Measurements from ENCODE around the gene SLC7A8.

Gene SLC7A8

DNA sequence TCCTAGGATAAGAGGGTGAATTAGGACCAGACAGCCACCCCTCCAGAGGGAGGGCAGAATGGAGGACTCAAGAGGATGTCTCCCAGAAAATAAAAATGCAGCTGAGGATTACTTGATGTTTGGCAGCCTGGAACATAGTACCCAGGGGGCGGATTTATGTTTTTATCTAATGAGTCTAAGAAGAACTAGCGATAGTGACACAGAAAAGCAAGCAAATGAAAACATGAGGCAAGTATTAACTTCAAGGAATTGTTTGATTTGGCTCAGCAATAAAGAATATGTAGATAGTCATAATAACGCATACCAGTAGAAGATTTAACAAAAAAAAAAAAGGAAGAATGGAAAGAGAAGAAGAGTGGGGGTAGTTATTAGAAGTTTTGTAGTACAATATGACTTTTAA lies 10.0 kb upstream of the SLC7A8 start:
- Histone ChIP-seq H3K9ac (ENCODE audit: low read length) (no peak overlapping the region), H3K23ac (ENCODE audit: low read length in 2 of 2) (no peak overlapping the region), H3K4me3 (ENCODE audit: insufficient read depth in 1 of 2, low read depth in 1 of 2, low read length in 2 of 2) (no peak overlapping the region), H3K79me1 (replicated peaks; ENCODE audit: low read length, poor library complexity, severe bottlenecking) (no peaks in the 10 kb centered on the region), H3K27me3 (ENCODE audit: control insufficient read depth in 1 of 2, insufficient read depth in 1 of 2, low read length in 2 of 2) (peaks cover 5 to 15% of the 10 kb centered on the region in 2 experiments), H4K91ac (ENCODE audit: low read length) (no peak overlapping the region), H3K4me1 (ENCODE audit: control insufficient read depth, insufficient read depth, low read depth, low read length) (no peaks in the 10 kb centered on the region), H3K18ac (ENCODE audit: low read depth in 1 of 2, low read length in 2 of 2) (no peak overlapping the region), H3K4me2 (ENCODE audit: low read length, poor library complexity, severe bottlenecking) (no peak overlapping the region), H2AK5ac (ENCODE audit: low read length, severe bottlenecking) (no peak overlapping the region), H2BK12ac (ENCODE audit: low read length in 2 of 2) (no peak overlapping the region), H2AFZ (ENCODE audit: low read depth, low read length) (no peak overlapping the region), H3K27ac (ENCODE audit: low read length, poor library complexity, severe bottlenecking) (no peak overlapping the region), H2BK5ac (ENCODE audit: low read depth, low read length, poor library complexity, severe bottlenecking) (no peak overlapping the region), H4K8ac (ENCODE audit: low read length) (no peak overlapping the region), H3K36me3 (ENCODE audit: control insufficient read depth in 1 of 2, insufficient read depth in 2 of 2, low read depth in 1 of 2, low read length in 2 of 2) (no peaks in the 10 kb centered on the region), H3K4ac (ENCODE audit: low read depth in 1 of 2, low read length in 2 of 2) (no peak overlapping the region), H3K9me3 (ENCODE audit: control insufficient read depth, low read length) (peaks cover 6% of the 10 kb centered on the region), H2BK120ac (ENCODE audit: low read depth, low read length) (no peak overlapping the region), H2BK15ac (ENCODE audit: low read depth, poor library complexity, severe bottlenecking) (no peak overlapping the region), H3K14ac (ENCODE audit: low read length in 2 of 2) (no peak overlapping the region)
- DNase-seq, result no peak
- WGBS, result 96% methylated on average over 2 of the region's 3 CpGs

- Histone ChIP-seq H3K36me3 (ENCODE audit: control insufficient read depth in 1 of 2, insufficient read depth in 2 of 2, low read depth in 1 of 2, low read length in 2 of 2) (no peaks in the 10 kb centered on the region), H3K4me2 (ENCODE audit: low read length, poor library complexity, severe bottlenecking) (no peak overlapping the region), H3K27me3 (ENCODE audit: control insufficient read depth in 1 of 2, insufficient read depth in 1 of 2, low read length in 2 of 2) (peaks cover 5 to 10% of the 10 kb centered on the region in 2 experiments), H3K18ac (ENCODE audit: low read depth in 1 of 2, low read length in 2 of 2) (no peak overlapping the region), H3K9me3 (ENCODE audit: control insufficient read depth, low read length) (no peaks in the 10 kb centered on the region), H3K4me3 (ENCODE audit: insufficient read depth in 1 of 2, low read depth in 1 of 2, low read length in 2 of 2) (no peak overlapping the region), H3K4ac (ENCODE audit: low read depth in 1 of 2, low read length in 2 of 2) (no peak overlapping the region), H3K9ac (ENCODE audit: low read length) (no peak overlapping the region), H2BK15ac (ENCODE audit: low read depth, poor library complexity, severe bottlenecking) (no peak overlapping the region), H3K27ac (ENCODE audit: low read length, poor library complexity, severe bottlenecking) (no peak overlapping the region), H2BK5ac (ENCODE audit: low read depth, low read length, poor library complexity, severe bottlenecking) (no peak overlapping the region), H2AFZ (ENCODE audit: low read depth, low read length) (no peak overlapping the region), H2BK12ac (ENCODE audit: low read length in 2 of 2) (no peak overlapping the region), H3K23ac (ENCODE audit: low read length in 2 of 2) (no peak overlapping the region), H2AK5ac (ENCODE audit: low read length, severe bottlenecking) (no peak overlapping the region), H4K91ac (ENCODE audit: low read length) (no peak overlapping the region), H3K14ac (ENCODE audit: low read length in 2 of 2) (no peak overlapping the region), H4K8ac (ENCODE audit: low read length) (no peak overlapping the region), H3K4me1 (ENCODE audit: control insufficient read depth, insufficient read depth, low read depth, low read length) (peaks cover 3% of the 10 kb centered on the region), H3K79me1 (replicated peaks; ENCODE audit: low read length, poor library complexity, severe bottlenecking) (no peaks in the 10 kb centered on the region), H2BK120ac (ENCODE audit: low read depth, low read length) (no peak overlapping the region)
- DNase-seq, result no peak
- WGBS, result 72% methylated on average over 2 of the region's 2 CpGs
These were observed 4.5 kb upstream of the SLC7A8 start for GRCh38 chr14:23187925-23188324.

DNA sequence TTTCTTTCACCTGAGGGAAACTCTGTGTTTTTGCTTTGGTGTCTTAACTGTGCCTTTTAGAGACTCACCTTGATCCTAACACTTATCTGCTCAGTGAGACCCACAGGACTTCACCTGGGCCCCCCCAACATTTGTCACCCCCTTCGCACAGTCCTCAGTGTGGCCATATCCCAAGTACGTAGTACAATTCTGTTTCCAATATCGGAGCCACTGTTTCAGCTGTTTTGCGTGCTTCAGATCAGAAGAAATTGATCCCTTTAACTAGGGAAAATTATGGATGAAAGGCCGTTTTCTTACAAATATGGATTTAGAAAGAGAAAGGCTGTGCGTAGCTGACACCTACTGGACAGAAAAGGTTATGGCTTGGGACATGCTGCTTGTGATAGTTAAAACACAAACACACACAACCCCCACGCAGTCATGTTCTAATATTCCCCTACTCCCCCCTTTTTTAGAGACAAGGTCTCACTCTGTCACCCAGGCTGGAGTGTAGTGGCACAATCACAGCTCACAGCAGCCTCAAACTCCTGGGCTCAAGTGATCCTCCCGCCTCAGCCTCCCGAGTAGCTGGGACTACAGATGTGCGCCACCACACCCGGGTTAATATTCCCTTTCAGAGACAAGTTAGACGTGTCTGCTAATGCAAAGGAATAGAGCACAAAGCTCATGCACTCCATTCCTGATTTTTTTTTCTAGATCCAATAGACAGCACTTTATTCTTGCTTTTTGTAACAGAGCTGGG lies 3.6 kb upstream of the SLC7A8 start:
- Histone ChIP-seq H3K27me3 (ENCODE audit: control insufficient read depth in 1 of 2, insufficient read depth in 1 of 2, low read length in 2 of 2) (peaks cover 14 to 18% of the 10 kb centered on the region in 2 experiments), H3K4ac (ENCODE audit: low read depth in 1 of 2, low read length in 2 of 2) (no peak overlapping the region), H3K9ac (ENCODE audit: low read length) (no peak overlapping the region), H4K8ac (ENCODE audit: low read length) (no peak overlapping the region), H3K4me1 (ENCODE audit: control insufficient read depth, insufficient read depth, low read depth, low read length) (peaks cover 6% of the 10 kb centered on the region), H3K18ac (ENCODE audit: low read depth in 1 of 2, low read length in 2 of 2) (no peak overlapping the region), H2AFZ (ENCODE audit: low read depth, low read length) (no peak overlapping the region), H3K9me3 (ENCODE audit: control insufficient read depth, low read length) (no peaks in the 10 kb centered on the region), H2BK5ac (ENCODE audit: low read depth, low read length, poor library complexity, severe bottlenecking) (no peak overlapping the region), H3K79me1 (replicated peaks; ENCODE audit: low read length, poor library complexity, severe bottlenecking) (no peaks in the 10 kb centered on the region), H2BK12ac (ENCODE audit: low read length in 2 of 2) (no peak overlapping the region), H3K36me3 (ENCODE audit: control insufficient read depth in 1 of 2, insufficient read depth in 2 of 2, low read depth in 1 of 2, low read length in 2 of 2) (no peaks in the 10 kb centered on the region), H3K4me3 (ENCODE audit: insufficient read depth in 1 of 2, low read depth in 1 of 2, low read length in 2 of 2) (no peak overlapping the region), H2AK5ac (ENCODE audit: low read length, severe bottlenecking) (no peak overlapping the region), H3K14ac (ENCODE audit: low read length in 2 of 2) (no peak overlapping the region), H2BK120ac (ENCODE audit: low read depth, low read length) (no peak overlapping the region), H3K27ac (ENCODE audit: low read length, poor library complexity, severe bottlenecking) (no peak overlapping the region), H2BK15ac (ENCODE audit: low read depth, poor library complexity, severe bottlenecking) (no peak overlapping the region), H4K91ac (ENCODE audit: low read length) (no peak overlapping the region), H3K23ac (ENCODE audit: low read length in 2 of 2) (no peak overlapping the region), H3K4me2 (ENCODE audit: low read length, poor library complexity, severe bottlenecking) (no peak overlapping the region)
- WGBS, result 59% methylated on average over 10 of the region's 12 CpGs
- DNase-seq, result peak; percentile 71

DNA sequence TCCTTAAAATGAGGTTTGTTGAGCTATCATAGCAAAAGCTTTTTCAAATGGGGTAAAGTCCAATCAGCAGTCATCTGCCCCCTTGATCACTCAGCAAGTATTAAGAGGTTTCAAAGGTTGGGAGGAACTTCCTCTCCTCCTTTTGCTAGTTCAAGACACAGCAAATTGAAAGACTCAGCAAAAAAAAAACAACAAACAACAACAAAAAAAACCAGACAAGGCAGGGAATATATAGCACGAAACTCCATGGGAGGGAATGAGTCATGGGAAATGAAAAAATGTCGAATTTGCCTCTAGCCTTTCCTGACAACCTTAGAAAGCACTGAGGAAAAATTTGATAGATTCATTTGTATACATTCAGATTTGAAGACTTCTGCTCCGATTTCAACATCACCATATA lies 1.6 kb upstream of the SLC7A8 start:
- H2AFZ ChIP-seq (ENCODE audit: low read depth, low read length), result no peak overlapping the region
- no CpG with 5 or more reads among the region's 3 CpGs for WGBS
- no peak overlapping the region for H3K9ac ChIP-seq (ENCODE audit: low read length)
- no peak overlapping the region for H3K23ac ChIP-seq (ENCODE audit: low read length in 2 of 2)
- peaks cover 6% of the 10 kb centered on the region for H3K4me1 ChIP-seq (ENCODE audit: control insufficient read depth, insufficient read depth, low read depth, low read length)
- no peak overlapping the region for H3K4me2 ChIP-seq (ENCODE audit: low read length, poor library complexity, severe bottlenecking)
- peak; percentile 62 for DNase-seq
- no peak overlapping the region for H2BK120ac ChIP-seq (ENCODE audit: low read depth, low read length)
- no peaks in the 10 kb centered on the region for H3K79me1 ChIP-seq (replicated peaks; ENCODE audit: low read length, poor library complexity, severe bottlenecking)
- H3K27me3 ChIP-seq (ENCODE audit: control insufficient read depth in 1 of 2, insufficient read depth in 1 of 2, low read length in 2 of 2), result peaks cover 18 to 23% of the 10 kb centered on the region in 2 experiments
- H2BK15ac ChIP-seq (ENCODE audit: low read depth, poor library complexity, severe bottlenecking), result no peak overlapping the region
- H3K9me3 ChIP-seq (ENCODE audit: control insufficient read depth, low read length), result no peaks in the 10 kb centered on the region
- no peak overlapping the region for H4K8ac ChIP-seq (ENCODE audit: low read length)
- H2BK12ac ChIP-seq (ENCODE audit: low read length in 2 of 2), result no peak overlapping the region
- no peak overlapping the region for H4K91ac ChIP-seq (ENCODE audit: low read length)
- no peak overlapping the region for H3K14ac ChIP-seq (ENCODE audit: low read length in 2 of 2)
- no peak overlapping the region for H2BK5ac ChIP-seq (ENCODE audit: low read depth, low read length, poor library complexity, severe bottlenecking)
- H3K27ac ChIP-seq (ENCODE audit: low read length, poor library complexity, severe bottlenecking), result no peak overlapping the region
- H3K36me3 ChIP-seq (ENCODE audit: control insufficient read depth in 1 of 2, insufficient read depth in 2 of 2, low read depth in 1 of 2, low read length in 2 of 2), result no peaks in the 10 kb centered on the region
- H2AK5ac ChIP-seq (ENCODE audit: low read length, severe bottlenecking), result no peak overlapping the region
- H3K18ac ChIP-seq (ENCODE audit: low read depth in 1 of 2, low read length in 2 of 2), result no peak overlapping the region
- no peak overlapping the region for H3K4me3 ChIP-seq (ENCODE audit: insufficient read depth in 1 of 2, low read depth in 1 of 2, low read length in 2 of 2)
- H3K4ac ChIP-seq (ENCODE audit: low read depth in 1 of 2, low read length in 2 of 2), result no peak overlapping the region

Data from mesenchymal stem cell (in vitro differentiated cells and primary cell).